H1 (cell line): Measurements from ENCODE around the gene SLC7A8. TPM values are rescaled to one million over a fixed set of nuclear protein-coding genes. Genes with fewer than 3 reads are reported as not detected.

Source experiments
- CTCF ChIA-PET: fragments of 300-600 bp; sonication (Branson Sonifier 250); formaldehyde crosslinking; loops from one replicate; lab custom pipeline; 2021; ENCODE audit not compliant: partially characterized antibody; lab: Charles Lee
- POLR2A ChIA-PET: fragments of 300-600 bp; sonication (Branson Sonifier 250); formaldehyde crosslinking; loops from one replicate; lab custom pipeline; 2021; ENCODE audit warnings: inconsistent platforms; ENCODE audit not compliant: partially characterized antibody; lab: Charles Lee
- DNase-seq, 2 experiments: peaks; one replicate each; pipeline versions ENCODE4 v3.0.0 to v3.0.0-alpha.2; 2010 to 2022; ENCODE audit warnings: low spot score in 2 of 2, low read depth in 1 of 2, mixed read lengths in 1 of 2
- FAIRE-seq: peaks from 2 replicates; lab custom pipeline; 2011; peaks lifted over from hg19 to GRCh38; lab: Jason Lieb, UNC
- H2AFZ ChIP-seq: 2 replicates; pipeline ENCODE4 v1.8.1; 2012; ENCODE audit warnings: low read length, inconsistent platforms
- H2AK5ac ChIP-seq: 2 replicates; pipeline ENCODE4 v1.6.1; 2013; ENCODE audit warnings: low read depth, low read length
- H2BK120ac ChIP-seq: replicated peaks from 2 replicates; pipeline ENCODE3; 2013; ENCODE audit warnings: low read depth, low read length, inconsistent platforms
- H2BK12ac ChIP-seq: 2 replicates; pipeline ENCODE4 v1.6.1; 2013; ENCODE audit warnings: low read depth, low read length
- H2BK15ac ChIP-seq: 2 replicates; pipeline ENCODE4 v1.6.1; 2013; ENCODE audit warnings: low read length
- H2BK20ac ChIP-seq: 2 replicates; pipeline ENCODE4 v1.6.1; 2013; ENCODE audit warnings: low read length
- H2BK5ac ChIP-seq: 2 replicates; pipeline ENCODE4 v1.6.1; 2013; ENCODE audit warnings: low read depth, low read length
- H3K14ac ChIP-seq: 2 replicates; pipeline ENCODE4 v1.6.1; 2013; ENCODE audit warnings: inconsistent platforms; ENCODE audit not compliant: insufficient read length
- H3K18ac ChIP-seq: 2 replicates; pipeline ENCODE4 v1.6.1; 2013; ENCODE audit warnings: low read length; ENCODE audit errors: extremely low read depth
- H3K23ac ChIP-seq: 2 replicates; pipeline ENCODE4 v1.6.1; 2013; ENCODE audit warnings: inconsistent platforms; ENCODE audit not compliant: insufficient read length
- H3K23me2 ChIP-seq: 2 replicates; pipeline ENCODE4 v1.6.1; 2013; ENCODE audit warnings: low read depth, low read length
- H3K27ac ChIP-seq: 2 replicates; pipeline ENCODE4 v1.6.1; 2011; ENCODE audit warnings: low read depth, low read length, inconsistent platforms
- H3K27me3 ChIP-seq, 4 experiments: replicated peaks in 1 of 4; 1 replicate in 1 of 4; 2 replicates in 3 of 4; pipeline versions ENCODE4 v1.6.1 to v1.8.1; 2011 to 2013; ENCODE audit warnings: low read length in 3 of 4, mild to moderate bottlenecking in 3 of 4, inconsistent platforms in 2 of 4, mixed read lengths in 2 of 4, moderate library complexity in 1 of 4; ENCODE audit not compliant: control insufficient read depth in 3 of 4, insufficient read depth in 3 of 4; ENCODE audit errors: extremely low read depth in 1 of 4
- H3K36me3 ChIP-seq, 4 experiments: 2 replicates each; pipeline versions ENCODE4 v1.6.1 to v1.8.1; 2011 to 2013; ENCODE audit warnings: mild to moderate bottlenecking in 4 of 4, low read length in 3 of 4, moderate library complexity in 2 of 4, control low read depth in 1 of 4, inconsistent platforms in 1 of 4; ENCODE audit not compliant: insufficient read depth in 4 of 4, control insufficient read depth in 2 of 4
- H3K4ac ChIP-seq: replicated peaks from 2 replicates; pipeline ENCODE3; 2013; ENCODE audit warnings: low read length, low read depth, mixed read lengths, inconsistent platforms; ENCODE audit not compliant: insufficient read length
- H3K4me1 ChIP-seq, 4 experiments: replicated peaks in 1 of 4; 1 replicate in 1 of 4; 2 replicates in 3 of 4; pipeline versions ENCODE4 v1.6.1 to v1.8.1; 2011 to 2013; ENCODE audit warnings: low read length in 3 of 4, inconsistent platforms in 2 of 4, mixed read lengths in 1 of 4; ENCODE audit not compliant: insufficient read depth in 4 of 4, control insufficient read depth in 3 of 4
- H3K4me2 ChIP-seq, 2 experiments: 2 replicates each; pipeline versions ENCODE4 v1.6.1 to v1.8.1; 2011 to 2013; ENCODE audit warnings: low read depth in 2 of 2, low read length in 2 of 2, control low read depth in 1 of 2, inconsistent platforms in 1 of 2, mild to moderate bottlenecking in 1 of 2; ENCODE audit not compliant: insufficient read depth in 1 of 2
- H3K4me3 ChIP-seq, 4 experiments: fragments of 200-600, 300-600 bp in 1 of 4; sonication (generic), shearing (Covaris generic), sonication (Bioruptor Twin) in 1 of 4; 2 replicates each; pipeline versions ENCODE4 v1.5.1 to v1.8.1; 2011 to 2016; ENCODE audit warnings: low read length in 4 of 4, low read depth in 3 of 4, control low read depth in 2 of 4, inconsistent platforms in 2 of 4, mild to moderate bottlenecking in 2 of 4, mixed read lengths in 1 of 4, moderate library complexity in 1 of 4; ENCODE audit not compliant: insufficient read depth in 2 of 4; ENCODE audit errors: extremely low read depth in 1 of 4
- H3K56ac ChIP-seq: replicated peaks from 2 replicates; pipeline ENCODE3; 2013; ENCODE audit warnings: low read depth, mild to moderate bottlenecking, mixed read lengths, low read length, inconsistent platforms; ENCODE audit not compliant: insufficient read length
- H3K79me1 ChIP-seq: 2 replicates; pipeline ENCODE4 v1.6.1; 2013; ENCODE audit warnings: low read depth, low read length, control low read depth
- H3K79me2 ChIP-seq, 2 experiments: 2 replicates each; pipeline versions ENCODE4 v1.6.1 to v1.8.1; 2012 to 2013; ENCODE audit warnings: low read length in 2 of 2, mild to moderate bottlenecking in 2 of 2, inconsistent platforms in 1 of 2; ENCODE audit not compliant: insufficient read depth in 2 of 2, control insufficient read depth in 1 of 2
- H3K9ac ChIP-seq, 4 experiments: replicated peaks in 1 of 4; 1 replicate in 1 of 4; 2 replicates in 3 of 4; pipeline versions ENCODE4 v1.6.1 to v1.8.1; 2011 to 2013; ENCODE audit warnings: low read depth in 3 of 4, low read length in 3 of 4, control low read depth in 2 of 4, mild to moderate bottlenecking in 2 of 4, moderate library complexity in 2 of 4, inconsistent platforms in 1 of 4; ENCODE audit errors: extremely low read depth in 1 of 4
- H3K9me3 ChIP-seq, 2 experiments: 2 replicates each; pipeline versions ENCODE4 v1.6.1 to v1.8.1; 2012 to 2013; ENCODE audit warnings: mild to moderate bottlenecking in 2 of 2, moderate library complexity in 2 of 2, control low read depth in 1 of 2, inconsistent platforms in 1 of 2, low read depth in 1 of 2, low read length in 1 of 2, mixed read lengths in 1 of 2; ENCODE audit not compliant: insufficient read depth in 2 of 2
- H4K20me1 ChIP-seq, 2 experiments: replicated peaks in 1 of 2; 2 replicates each; pipeline versions ENCODE3 to v1.8.1; 2011 to 2013; ENCODE audit warnings: inconsistent platforms in 2 of 2, low read length in 2 of 2, mild to moderate bottlenecking in 1 of 2; ENCODE audit not compliant: insufficient read depth in 2 of 2, control insufficient read depth in 1 of 2
- H4K5ac ChIP-seq: 2 replicates; pipeline ENCODE4 v1.6.1; 2013; ENCODE audit warnings: low read length, low read depth, mixed read lengths, inconsistent platforms; ENCODE audit not compliant: insufficient read length
- H4K8ac ChIP-seq: 2 replicates; pipeline ENCODE4 v1.8.0; 2013; ENCODE audit warnings: mild to moderate bottlenecking, moderate library complexity, low read length, inconsistent platforms; ENCODE audit not compliant: insufficient read depth; ENCODE audit errors: extremely low read depth
- H4K91ac ChIP-seq: replicated peaks from 2 replicates; pipeline ENCODE3; 2013; ENCODE audit warnings: low read length, mixed read lengths, inconsistent platforms; ENCODE audit not compliant: insufficient read length
- CBX8 ChIP-seq: fragments of 300-800, 300-1000 bp; sonication (generic); IDR thresholded peaks from 2 replicates; pipeline ENCODE4 v1.7.1; 2016; ENCODE audit warnings: low read depth, low read length, borderline replicate concordance
- CREB1 ChIP-seq: IDR thresholded peaks from 2 replicates; pipeline ENCODE4 v1.6.1; 2012; ENCODE audit warnings: inconsistent platforms
- CTCF ChIP-seq, 3 experiments: IDR thresholded peaks; 1 replicate in 2 of 3; 2 replicates in 1 of 3; pipeline versions ENCODE4 v1.5.1 to v1.6.1; 2011; ENCODE audit warnings: low read length in 3 of 3, mild to moderate bottlenecking in 3 of 3, inconsistent platforms in 2 of 3, low read depth in 1 of 3, moderate library complexity in 1 of 3; ENCODE audit not compliant: insufficient read depth in 1 of 3; ENCODE audit errors: control extremely low read depth in 1 of 3
- JUND ChIP-seq: IDR thresholded peaks from 2 replicates; pipeline ENCODE4 v1.6.1; 2011; ENCODE audit warnings: mild to moderate bottlenecking, improper control_type of control experiment, low read length
- KDM1A ChIP-seq: fragments of 200-600, 300-600 bp; sonication (generic); IDR thresholded peaks from 2 replicates; pipeline ENCODE4 v1.7.1; 2016; ENCODE audit warnings: mild to moderate bottlenecking, low read length, borderline replicate concordance
- POLR2AphosphoS5 ChIP-seq: IDR thresholded peaks from 2 replicates; pipeline ENCODE4 v1.6.1; 2011; ENCODE audit warnings: low read depth, low read length
- RXRA ChIP-seq: IDR thresholded peaks from 2 replicates; pipeline ENCODE4 v1.6.1; 2011; ENCODE audit warnings: low read depth, mild to moderate bottlenecking, low read length, moderate library complexity; ENCODE audit not compliant: insufficient read depth
- TCF12 ChIP-seq: IDR thresholded peaks from 2 replicates; pipeline ENCODE4 v1.6.1; 2011; ENCODE audit warnings: low read depth, mild to moderate bottlenecking, low read length
- WGBS, 2 experiments: shearing (Covaris generic) in 1 of 2; methylation state at CpG; one replicate each; pipeline versions ENCODE4 v1.1.6 to v1.1.7; 2013 to 2015; ENCODE audit warnings: low lambda C conversion rate in 2 of 2, mixed read lengths in 2 of 2, inconsistent platforms in 1 of 2, low coverage in 1 of 2, missing lambda C conversion rate in 1 of 2; ENCODE audit not compliant: insufficient replicate concordance in 2 of 2, insufficient coverage in 1 of 2, insufficient read length in 1 of 2; ENCODE audit errors: extremely low coverage in 1 of 2, missing lambda C conversion rate in 1 of 2; 5-methylcytosine and 5-hydroxymethylcytosine counted together
- polyA plus RNA-seq, 7 experiments: library from polyadenylated mRNA; depleted of rRNA in 3 of 7; stranded (reverse) in 5 of 7; unstranded in 2 of 7; fragments of >200 nt in 5 of 7; fragments of 200-250 nt in 2 of 7; gene quantifications; 1 replicate in 5 of 7; 2 replicates in 1 of 7; 4 replicates in 1 of 7; pipeline versions ENCODE4 v1.2.1 to v1.2.3, GENCODE V29; 2011 to 2013; ENCODE audit warnings: missing spikeins in 2 of 7, mixed read lengths in 2 of 7
- total RNA-seq: library from RNA; stranded (reverse); fragmentation: NEBNext Ultra II Directional; extraction: Animal tissue kit (Norgen Biotek cat#: 25700); gene quantifications from 2 replicates; pipeline ENCODE4 v1.2.1, GENCODE V29; 2021

The SLC7A8 gene
- total and polyA plus RNA-seq, 2 of the 8 experiments (the other 6 are each of a cell fraction or from before 2014, with no cell fraction given): 182 to 204 TPM

- no peak overlapping the region for H3K4me2 ChIP-seq
- no peak overlapping the region for H4K8ac ChIP-seq
- H2BK120ac ChIP-seq: no peak overlapping the region
- no peak overlapping the region for H4K5ac ChIP-seq
- H3K14ac ChIP-seq: no peak overlapping the region
- H4K20me1 ChIP-seq: peaks cover 2 to 6% of the 10 kb centered on the region in 2 experiments
- peaks cover 3% of the 10 kb centered on the region; the same call in 1 of the 2 replicates for H3K23me2 ChIP-seq
- H3K23ac ChIP-seq: no peak overlapping the region
- no peak overlapping the region for H2BK20ac ChIP-seq
- no peak for TF ChIP-seq CBX8
- TF ChIP-seq RXRA: no peak
- no peak for TF ChIP-seq KDM1A
- TF ChIP-seq JUND: no peak
- no peak for TF ChIP-seq POLR2AphosphoS5
- no peak for TF ChIP-seq CTCF (IDR thresholded peaks at IDR 0.05; ENCODE audit: control extremely low read depth in 1 of 3, insufficient read depth in 1 of 3, low read depth in 1 of 3, low read length in 3 of 3)
- TF ChIP-seq CREB1: no peak
- TF ChIP-seq TCF12: no peak
- no peaks in the 10 kb centered on the region for H3K9me3 ChIP-seq
- H2BK15ac ChIP-seq: no peak overlapping the region
- no peak overlapping the region for H4K91ac ChIP-seq
- DNase-seq (no peak), FAIRE-seq (no peak)
- no peak overlapping the region for H2AFZ ChIP-seq
- whole genome bisulfite sequencing, 2 experiments: 81% methylated on average over 2 of the region's 2 CpGs; no CpG with 5 or more reads in 1 of the 2 experiments
- H3K18ac ChIP-seq: no peak overlapping the region
- ChIA-PET POLR2A (interaction anchor here (0.7 to 1.3 kb wide), 3 partner anchors 11 to 40 kb away, joined by 3 read pairs; no protein-coding TSS in a partner anchor), CTCF (interaction anchor here (1.0 to 3.1 kb wide), 3 partner anchors 23 to 41 kb away, joined by 3 to 13 read pairs (median 3); no protein-coding TSS in a partner anchor)
- no peak overlapping the region for H3K56ac ChIP-seq
- H3K27ac ChIP-seq: no peak overlapping the region
- no peaks in the 10 kb centered on the region for H3K27me3 ChIP-seq
- no peak overlapping the region for H2BK12ac ChIP-seq
- H3K36me3 ChIP-seq: peaks cover 7 to 35% (median 19%) of the 10 kb centered on the region in 4 experiments; a peak in 7 of 8 replicates
- H3K79me1 ChIP-seq: no peaks in the 10 kb centered on the region; the same call in none of the 2 replicates
- no peaks in the 10 kb centered on the region for H3K4me1 ChIP-seq
- H3K4me3 ChIP-seq: no peak overlapping the region
- H3K9ac ChIP-seq: no peak overlapping the region; a peak in 1 of 7 replicates
- H3K79me2 ChIP-seq: no peaks in the 10 kb centered on the region
- no peak overlapping the region for H2AK5ac ChIP-seq
- H3K4ac ChIP-seq: no peak overlapping the region
- H2BK5ac ChIP-seq: no peak overlapping the region
Measured at GRCh38 chr14:23146351-23146910, 37.0 kb downstream of the SLC7A8 start.
